ENCODE data around the gene NINJ2. TPM values are rescaled to one million over a fixed set of nuclear protein-coding genes. Genes with fewer than 3 reads are reported as not detected.
A peak's percentile ranks its signal among the peaks of the same experiment; 100 is the strongest.

NINJ2 gene
- total and polyA plus RNA-seq, 9 donors, result 0.48 to 3.4 (median 1.4) TPM; not detected in 2

DNA sequence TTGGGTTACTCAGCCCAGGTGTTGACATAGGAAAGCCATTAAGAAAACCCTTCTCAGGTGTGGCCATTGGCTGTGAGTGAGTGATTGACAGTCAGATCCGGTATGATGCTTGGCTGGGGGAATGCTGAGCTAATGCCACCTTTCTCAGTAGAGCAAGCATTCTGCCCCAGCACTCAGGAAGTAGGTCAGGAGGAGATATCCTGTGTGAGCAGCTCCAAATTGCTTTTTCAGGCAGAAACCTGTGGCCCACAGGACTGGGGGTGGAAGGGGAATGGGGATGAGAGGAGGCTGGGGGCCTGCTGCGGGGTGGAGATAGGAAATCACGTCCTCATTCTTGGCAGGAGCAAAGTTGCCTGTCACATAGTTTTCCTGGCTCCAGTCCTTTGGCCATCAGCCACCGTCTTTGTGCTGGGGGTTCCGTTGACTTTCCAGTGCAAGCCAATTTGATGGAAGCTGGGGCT lies 55.7 kb downstream of the NINJ2 start:
- Histone ChIP-seq H3K27me3 (no peaks in the 10 kb centered on the region), H3K36me3 (no peaks in the 10 kb centered on the region), H3K27ac (no peak overlapping the region), H3K9me3 (no peaks in the 10 kb centered on the region), H3K4me3 (no peak overlapping the region), H3K4me1 (ENCODE audit: insufficient read depth) (no peaks in the 10 kb centered on the region)
- intact Hi-C loops (cut with DNase I), result no loop called here
- peak in 2 of 5 donors; percentile 38 to 42 for DNase-seq
- 18 to 22% (median 18%) methylated on average over 5 of the region's 5 CpGs for WGBS, 3 donors
- TF ChIP-seq, protein P1, sequence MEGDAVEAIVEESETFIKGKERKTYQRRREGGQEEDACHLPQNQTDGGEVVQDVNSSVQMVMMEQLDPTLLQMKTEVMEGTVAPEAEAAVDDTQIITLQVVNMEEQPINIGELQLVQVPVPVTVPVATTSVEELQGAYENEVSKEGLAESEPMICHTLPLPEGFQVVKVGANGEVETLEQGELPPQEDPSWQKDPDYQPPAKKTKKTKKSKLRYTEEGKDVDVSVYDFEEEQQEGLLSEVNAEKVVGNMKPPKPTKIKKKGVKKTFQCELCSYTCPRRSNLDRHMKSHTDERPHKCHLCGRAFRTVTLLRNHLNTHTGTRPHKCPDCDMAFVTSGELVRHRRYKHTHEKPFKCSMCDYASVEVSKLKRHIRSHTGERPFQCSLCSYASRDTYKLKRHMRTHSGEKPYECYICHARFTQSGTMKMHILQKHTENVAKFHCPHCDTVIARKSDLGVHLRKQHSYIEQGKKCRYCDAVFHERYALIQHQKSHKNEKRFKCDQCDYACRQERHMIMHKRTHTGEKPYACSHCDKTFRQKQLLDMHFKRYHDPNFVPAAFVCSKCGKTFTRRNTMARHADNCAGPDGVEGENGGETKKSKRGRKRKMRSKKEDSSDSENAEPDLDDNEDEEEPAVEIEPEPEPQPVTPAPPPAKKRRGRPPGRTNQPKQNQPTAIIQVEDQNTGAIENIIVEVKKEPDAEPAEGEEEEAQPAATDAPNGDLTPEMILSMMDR (IDR thresholded peaks at IDR 0.05), result no peak

DNA sequence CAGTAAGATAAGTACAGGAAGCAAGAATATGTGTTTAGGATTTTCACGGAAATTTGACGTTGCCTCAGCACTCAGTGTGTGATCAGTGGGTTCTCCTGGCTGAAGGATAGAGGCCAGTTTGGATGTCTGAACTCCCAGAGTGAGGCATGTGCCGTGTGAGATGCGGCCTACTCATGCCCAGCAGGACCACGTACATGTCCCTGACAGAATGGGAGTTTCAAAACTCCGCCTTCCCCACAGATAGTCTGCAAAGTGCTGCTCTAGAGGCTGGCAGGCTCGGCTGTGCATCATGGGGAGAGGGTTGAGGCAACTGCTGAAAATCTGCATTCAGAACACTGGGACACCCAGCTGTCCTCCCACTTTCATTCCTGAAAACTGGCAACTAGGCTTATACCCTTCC lies 58.3 kb downstream of the NINJ2 start:
- H3K4me3 ChIP-seq, result no peak overlapping the region
- no peaks in the 10 kb centered on the region for H3K27me3 ChIP-seq
- no peaks in the 10 kb centered on the region for H3K36me3 ChIP-seq
- DNase-seq, result no peak
- intact Hi-C loops (cut with DNase I), result no loop called here
- 75 to 80% (median 78%) methylated on average over 7 of the region's 7 CpGs for WGBS, 3 donors
- no peak for TF ChIP-seq POLR2A (IDR thresholded peaks at IDR 0.05)
- H3K9me3 ChIP-seq, result no peaks in the 10 kb centered on the region
- no peaks in the 10 kb centered on the region for H3K4me1 ChIP-seq (ENCODE audit: insufficient read depth)
- no peak overlapping the region for H3K27ac ChIP-seq

DNA sequence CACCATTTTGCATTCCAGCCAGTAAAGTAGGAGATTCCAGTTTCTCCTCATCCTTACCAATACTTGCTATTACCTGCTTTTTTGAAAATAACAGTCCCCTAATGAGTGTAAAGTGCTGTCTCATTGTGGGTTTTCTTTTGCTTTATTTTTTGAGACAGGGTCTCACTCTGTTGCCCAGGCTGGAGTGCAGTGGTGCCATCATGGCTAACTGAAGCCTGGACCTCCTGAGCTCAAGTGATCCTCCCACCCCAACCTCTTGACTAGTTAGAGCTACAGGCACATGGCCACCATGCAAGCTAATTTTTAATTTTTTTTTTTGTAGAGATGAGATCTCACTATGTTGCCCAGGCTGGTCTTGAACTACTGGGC lies 60.6 kb downstream of the NINJ2 start:
- Histone ChIP-seq H3K4me1 (ENCODE audit: insufficient read depth) (no peaks in the 10 kb centered on the region), H3K27me3 (no peaks in the 10 kb centered on the region), H3K4me3 (no peak overlapping the region), H3K36me3 (no peaks in the 10 kb centered on the region), H3K27ac (no peak overlapping the region), H3K9me3 (no peaks in the 10 kb centered on the region)
- DNase-seq, result no peak
- TF ChIP-seq POLR2A (IDR thresholded peaks at IDR 0.05) (no peak), EP300 (IDR thresholded peaks at IDR 0.05) (no peak)
- TF ChIP-seq, protein P1 (IDR thresholded peaks at IDR 0.05), result no peak
- intact Hi-C loops (cut with DNase I), result no loop called here

DNA sequence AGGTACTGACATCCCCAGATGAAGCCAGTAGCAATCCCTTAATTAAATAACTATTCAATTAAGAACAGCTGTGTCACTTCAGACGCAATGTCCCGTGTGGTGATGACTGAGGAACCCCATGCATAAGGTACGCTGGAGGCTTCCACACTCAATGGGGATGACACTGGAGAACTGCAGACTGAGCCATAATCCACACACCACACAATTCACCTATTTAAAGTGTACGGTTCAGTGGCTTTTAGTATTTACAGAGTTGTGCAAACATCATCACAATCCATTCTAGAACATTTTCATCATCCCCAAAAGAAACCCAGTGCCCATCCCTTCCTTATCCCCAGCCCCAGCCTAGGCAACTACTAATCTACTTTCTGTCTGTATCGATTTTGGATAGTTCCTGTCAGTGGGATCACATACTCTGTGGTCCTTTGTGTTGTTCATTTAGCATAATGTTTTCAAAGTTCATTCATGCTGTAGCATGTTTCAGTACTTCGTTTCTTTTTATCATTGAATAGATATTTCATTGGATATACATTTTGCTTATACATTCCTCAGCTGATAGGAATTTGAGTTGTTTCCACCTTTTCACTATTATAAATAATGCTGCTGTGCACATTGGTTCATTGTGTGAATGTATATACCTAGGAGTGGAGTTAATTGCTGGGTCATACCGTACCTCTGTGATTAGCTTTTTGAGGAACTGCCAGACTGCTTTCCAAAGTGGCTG lies 61.1 kb downstream of the NINJ2 start:
- intact Hi-C loops (cut with DNase I), result no loop called here

DNA sequence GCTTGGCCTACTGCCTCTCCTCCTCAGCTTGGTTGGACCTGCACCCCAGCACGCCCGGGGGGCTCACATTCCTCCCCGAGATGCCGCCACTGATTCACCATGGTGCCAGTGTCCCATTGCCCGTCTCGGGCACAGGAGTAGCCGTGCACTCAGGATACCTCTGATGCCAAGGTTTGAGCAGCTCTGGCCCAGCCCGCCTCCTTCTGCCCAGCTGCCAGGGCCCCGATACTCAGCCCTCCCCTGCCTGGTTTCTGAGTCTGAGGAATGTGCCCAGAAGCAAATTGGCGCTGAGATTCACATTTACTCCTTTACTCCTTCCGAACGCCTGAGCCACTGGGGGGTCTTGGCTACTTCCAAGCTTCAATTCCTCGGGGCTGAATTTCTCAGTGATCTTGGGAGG lies 63.5 kb downstream of the NINJ2 start:
- no peak for TF ChIP-seq POLR2A (IDR thresholded peaks at IDR 0.05)
- intact Hi-C loops (cut with DNase I), result no loop called here

More for the DNA sequence above, 61.1 kb downstream of the NINJ2 start:
- no peaks in the 10 kb centered on the region for H3K36me3 ChIP-seq
- H3K27me3 ChIP-seq, result no peaks in the 10 kb centered on the region
- H3K27ac ChIP-seq, result no peak overlapping the region
- H3K4me1 ChIP-seq (ENCODE audit: insufficient read depth), result no peaks in the 10 kb centered on the region
- no peak for DNase-seq
- 70 to 79% (median 78%) methylated on average over 7 of the region's 7 CpGs for WGBS, 3 donors
- H3K9me3 ChIP-seq, result no peaks in the 10 kb centered on the region
- TF ChIP-seq POLR2A (IDR thresholded peaks at IDR 0.05), result no peak
- TF ChIP-seq, protein P1 (IDR thresholded peaks at IDR 0.05), result no peak
- TF ChIP-seq EP300 (IDR thresholded peaks at IDR 0.05), result no peak
- H3K4me3 ChIP-seq, result no peak overlapping the region

More for the DNA sequence above, 63.5 kb downstream of the NINJ2 start:
- Histone ChIP-seq H3K4me1 (ENCODE audit: insufficient read depth) (no peaks in the 10 kb centered on the region), H3K4me3 (no peak overlapping the region), H3K27me3 (no peaks in the 10 kb centered on the region), H3K9me3 (no peaks in the 10 kb centered on the region), H3K36me3 (no peaks in the 10 kb centered on the region), H3K27ac (no peak overlapping the region)
- no peak for DNase-seq
- WGBS, 3 donors, result 86 to 95% (median 94%) methylated on average over 13 of the region's 13 CpGs

Data from ovary (tissue), 9 donors.